ENCODE measurements around the gene RIC3.

Gene RIC3

DNA sequence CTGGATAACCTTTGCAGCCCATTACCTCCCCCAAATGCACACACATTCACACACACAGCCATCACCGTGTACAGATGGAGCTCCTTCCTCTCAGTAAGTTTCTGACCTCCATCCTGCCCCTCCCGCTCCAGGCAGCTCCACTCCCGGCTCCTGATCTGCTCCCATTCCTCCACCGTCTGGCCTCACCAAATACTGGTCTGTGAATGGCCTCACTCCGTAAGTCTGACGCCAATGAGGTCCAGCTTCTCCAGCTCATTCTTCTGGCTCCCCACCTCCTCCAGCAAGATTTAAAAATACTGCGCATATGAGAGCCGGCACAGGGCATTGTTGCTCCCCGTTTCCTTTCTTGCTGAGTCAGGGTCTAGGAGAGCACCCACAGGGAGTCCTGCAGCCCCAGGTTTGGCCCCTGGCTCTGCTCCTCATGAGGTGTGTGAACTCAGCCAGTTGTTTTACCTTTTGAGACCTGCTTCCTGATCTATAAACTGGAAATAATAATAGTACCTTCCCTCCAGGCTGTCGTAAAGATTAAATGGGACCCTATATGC lies 101.8 kb downstream of the RIC3 start:
- H2AFZ ChIP-seq (ENCODE audit: low read depth), result no peak overlapping the region
- no peak for TF ChIP-seq CTCF (conservative IDR thresholded peaks at IDR 0.05; ENCODE audit: low read depth, low read length)
- no peak overlapping the region for H3K4me2 ChIP-seq
- no peaks in the 10 kb centered on the region for H3K36me3 ChIP-seq (ENCODE audit: insufficient read depth)
- no peaks in the 10 kb centered on the region for H3K79me2 ChIP-seq (ENCODE audit: insufficient read depth, low read depth)
- no peak overlapping the region for H3K9ac ChIP-seq
- no peak overlapping the region for H3K27ac ChIP-seq
- no peaks in the 10 kb centered on the region for H3K4me1 ChIP-seq (ENCODE audit: low read depth, poor library complexity, severe bottlenecking)
- no peaks in the 10 kb centered on the region for H3K27me3 ChIP-seq (ENCODE audit: insufficient read depth, low read depth)
- H4K20me1 ChIP-seq (ENCODE audit: insufficient read depth), result no peaks in the 10 kb centered on the region
- H3K4me3 ChIP-seq (IDR thresholded peaks at IDR 0.05; ENCODE audit: insufficient read depth, low read depth, low read length), result no peak overlapping the region

GRCh38 chr11:8066036-8066910 lies 102.6 kb downstream of the RIC3 start:
- Histone ChIP-seq H3K27me3 (ENCODE audit: insufficient read depth, low read depth) (no peaks in the 10 kb centered on the region), H3K4me2 (no peak overlapping the region), H3K27ac (no peak overlapping the region), H2AFZ (ENCODE audit: low read depth) (no peak overlapping the region), H4K20me1 (ENCODE audit: insufficient read depth) (no peaks in the 10 kb centered on the region), H3K79me2 (ENCODE audit: insufficient read depth, low read depth) (no peaks in the 10 kb centered on the region), H3K4me1 (ENCODE audit: low read depth, poor library complexity, severe bottlenecking) (no peaks in the 10 kb centered on the region), H3K4me3 (IDR thresholded peaks at IDR 0.05; ENCODE audit: insufficient read depth, low read depth, low read length) (no peak overlapping the region), H3K36me3 (ENCODE audit: insufficient read depth) (no peaks in the 10 kb centered on the region), H3K9ac (no peak overlapping the region)
- TF ChIP-seq CTCF (conservative IDR thresholded peaks at IDR 0.05; ENCODE audit: low read depth, low read length), result no peak

DNA sequence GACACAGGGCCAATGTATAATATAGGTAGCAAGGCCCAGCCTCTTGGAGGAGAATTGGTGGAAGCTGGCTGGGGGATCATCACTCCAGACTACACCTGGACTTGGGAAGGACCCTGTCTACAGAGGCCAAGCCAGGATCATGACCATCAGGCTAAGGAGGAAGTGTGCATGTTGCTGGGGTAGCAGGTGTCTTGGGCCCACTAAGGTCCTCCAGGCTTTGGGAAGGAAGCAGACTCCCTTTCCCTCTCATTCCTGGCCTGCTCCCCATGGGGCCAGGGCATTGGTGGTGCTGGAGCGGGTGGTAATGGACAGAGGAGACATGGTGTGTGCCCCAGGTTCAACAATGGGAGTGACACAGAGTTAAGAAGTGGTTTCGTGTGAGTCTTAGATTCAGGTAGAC lies 103.8 kb downstream of the RIC3 start:
- H3K36me3 ChIP-seq (ENCODE audit: insufficient read depth), result no peaks in the 10 kb centered on the region
- no peaks in the 10 kb centered on the region for H3K4me1 ChIP-seq (ENCODE audit: low read depth, poor library complexity, severe bottlenecking)
- H2AFZ ChIP-seq (ENCODE audit: low read depth), result no peak overlapping the region
- no peaks in the 10 kb centered on the region for H4K20me1 ChIP-seq (ENCODE audit: insufficient read depth)
- H3K4me2 ChIP-seq, result no peak overlapping the region
- no peak overlapping the region for H3K9ac ChIP-seq
- no peaks in the 10 kb centered on the region for H3K27me3 ChIP-seq (ENCODE audit: insufficient read depth, low read depth)
- TF ChIP-seq CTCF (conservative IDR thresholded peaks at IDR 0.05; ENCODE audit: low read depth, low read length), result no peak
- H3K79me2 ChIP-seq (ENCODE audit: insufficient read depth, low read depth), result no peaks in the 10 kb centered on the region
- H3K27ac ChIP-seq, result no peak overlapping the region
- no peak overlapping the region for H3K4me3 ChIP-seq (IDR thresholded peaks at IDR 0.05; ENCODE audit: insufficient read depth, low read depth, low read length)

GRCh38 chr11:8063324-8063723 lies 105.5 kb downstream of the RIC3 start:
- no peak for TF ChIP-seq CTCF (conservative IDR thresholded peaks at IDR 0.05; ENCODE audit: low read depth, low read length)
- no peaks in the 10 kb centered on the region for H3K4me1 ChIP-seq (ENCODE audit: low read depth, poor library complexity, severe bottlenecking)
- H3K4me2 ChIP-seq, result no peak overlapping the region
- no peaks in the 10 kb centered on the region for H3K36me3 ChIP-seq (ENCODE audit: insufficient read depth)
- no peak overlapping the region for H3K27ac ChIP-seq
- H2AFZ ChIP-seq (ENCODE audit: low read depth), result no peak overlapping the region
- no peaks in the 10 kb centered on the region for H3K79me2 ChIP-seq (ENCODE audit: insufficient read depth, low read depth)
- H3K9ac ChIP-seq, result no peak overlapping the region
- no peaks in the 10 kb centered on the region for H3K27me3 ChIP-seq (ENCODE audit: insufficient read depth, low read depth)
- no peak overlapping the region for H3K4me3 ChIP-seq (IDR thresholded peaks at IDR 0.05; ENCODE audit: insufficient read depth, low read depth, low read length)
- H4K20me1 ChIP-seq (ENCODE audit: insufficient read depth), result no peaks in the 10 kb centered on the region

Data from KMS-11 (cell line).